Measurements from ENCODE around the gene CCDC87. TPM values are rescaled to one million over a fixed set of nuclear protein-coding genes. Genes with fewer than 3 reads are reported as not detected.

Gene CCDC87
- total RNA-seq, 1 donor from 2014 or later, result 0.50 TPM

DNA sequence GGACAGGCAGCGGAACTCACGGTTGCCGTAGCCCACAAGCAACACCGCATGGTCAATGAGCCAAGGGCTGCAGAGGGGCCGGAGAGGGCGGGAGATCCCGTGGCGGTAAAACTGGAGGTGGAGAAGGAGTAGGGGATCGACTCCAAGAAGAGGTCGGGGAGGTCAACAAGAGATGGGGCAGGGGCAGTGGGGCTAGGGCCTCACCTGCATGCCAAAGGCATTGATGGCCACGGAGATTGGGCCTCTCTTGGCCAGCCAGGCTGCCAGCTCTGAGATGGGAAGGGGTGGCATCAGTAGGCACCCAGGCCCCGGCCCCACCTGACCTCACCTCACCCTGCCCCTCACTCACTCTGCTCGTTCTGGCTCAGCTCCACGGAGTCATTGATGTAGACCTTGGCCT lies 28.3 kb downstream of the CCDC87 start:
- ATAC-seq, result no peak
- H3K4me3 ChIP-seq, result no peak overlapping the region
- DNase-seq, result no peak
- H3K9me3 ChIP-seq, result no peaks in the 10 kb centered on the region
- H3K4me1 ChIP-seq, result peaks cover 17% of the 10 kb centered on the region
- intact Hi-C loops (cut with DNase I), result no loop called here
- H3K27ac ChIP-seq, result no peak overlapping the region
- H3K36me3 ChIP-seq, result no peaks in the 10 kb centered on the region
- no peak for TF ChIP-seq CTCF (IDR thresholded peaks at IDR 0.05)
- no peaks in the 10 kb centered on the region for H3K27me3 ChIP-seq (ENCODE audit: low read depth)

DNA sequence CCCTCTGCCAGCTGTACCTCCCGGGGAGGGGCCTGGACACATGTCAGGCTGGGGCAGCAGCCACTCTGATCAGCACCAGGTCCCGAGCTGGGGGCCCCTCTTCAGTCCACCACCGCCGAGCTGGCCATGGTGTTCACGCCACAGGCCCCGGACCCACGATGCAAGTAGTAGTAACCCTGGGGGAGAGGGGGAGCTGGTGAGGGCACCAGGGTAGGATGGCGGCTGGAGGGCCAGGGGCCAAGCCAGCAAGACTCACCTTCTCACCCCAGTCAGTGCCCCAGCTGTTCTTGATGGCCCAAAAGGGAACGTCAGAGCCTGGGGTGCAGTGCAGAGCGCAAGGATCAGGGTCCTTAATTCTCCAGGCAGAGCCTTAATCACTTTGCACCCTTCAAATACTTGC lies 29.0 kb downstream of the CCDC87 start:
- no peak for DNase-seq

GRCh38 chr11:66562907-66563583 lies 29.8 kb downstream of the CCDC87 start:
- Histone ChIP-seq H3K27ac (no peak overlapping the region), H3K9me3 (no peaks in the 10 kb centered on the region), H3K4me1 (peaks cover 18% of the 10 kb centered on the region), H3K4me3 (no peak overlapping the region), H3K27me3 (ENCODE audit: low read depth) (no peaks in the 10 kb centered on the region), H3K36me3 (no peaks in the 10 kb centered on the region)
- intact Hi-C loops (cut with DNase I), result no loop called here
- TF ChIP-seq CTCF (IDR thresholded peaks at IDR 0.05), result no peak
- DNase-seq (no peak), ATAC-seq (no peak)

More for the DNA sequence above, 29.0 kb downstream of the CCDC87 start:
- ATAC-seq, result no peak
- no peak overlapping the region for H3K4me3 ChIP-seq
- no peak overlapping the region for H3K27ac ChIP-seq
- intact Hi-C loops (cut with DNase I), result no loop called here
- H3K4me1 ChIP-seq, result peaks cover 21% of the 10 kb centered on the region
- no peaks in the 10 kb centered on the region for H3K27me3 ChIP-seq (ENCODE audit: low read depth)
- TF ChIP-seq CTCF (IDR thresholded peaks at IDR 0.05), result no peak
- no peaks in the 10 kb centered on the region for H3K36me3 ChIP-seq
- no peaks in the 10 kb centered on the region for H3K9me3 ChIP-seq

DNA sequence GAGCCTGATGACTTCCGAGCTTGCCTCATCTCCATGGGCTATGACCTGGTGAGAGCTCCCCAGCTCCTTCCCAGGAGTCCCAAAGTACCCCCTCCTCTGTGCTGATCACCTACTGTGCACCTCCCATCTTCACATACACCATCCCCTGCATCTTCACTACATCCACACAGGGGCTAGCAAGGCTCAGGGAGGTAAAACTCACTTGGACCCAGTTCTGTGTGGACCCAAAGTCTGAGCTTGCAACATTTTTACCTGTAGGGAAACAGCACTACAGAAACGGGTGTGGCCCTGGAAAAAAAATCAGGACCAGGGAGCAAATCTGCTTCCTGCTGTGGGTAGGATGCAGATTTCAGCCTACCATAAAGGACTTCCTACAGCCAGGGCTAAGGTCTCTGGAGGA lies 30.6 kb downstream of the CCDC87 start:
- TF ChIP-seq CTCF (IDR thresholded peaks at IDR 0.05), result no peak
- H3K4me3 ChIP-seq, result no peak overlapping the region
- no peaks in the 10 kb centered on the region for H3K9me3 ChIP-seq
- ATAC-seq (no peak), DNase-seq (no peak)
- H3K27ac ChIP-seq, result no peak overlapping the region
- no peaks in the 10 kb centered on the region for H3K27me3 ChIP-seq (ENCODE audit: low read depth)
- peaks cover 11% of the 10 kb centered on the region for H3K4me1 ChIP-seq
- intact Hi-C loops (cut with DNase I), result no loop called here
- no peaks in the 10 kb centered on the region for H3K36me3 ChIP-seq

- no peaks in the 10 kb centered on the region for H3K36me3 ChIP-seq
- no peaks in the 10 kb centered on the region for H3K27me3 ChIP-seq (ENCODE audit: low read depth)
- no peak overlapping the region for H3K27ac ChIP-seq
- H3K4me3 ChIP-seq, result no peak overlapping the region
- no peak for TF ChIP-seq CTCF (IDR thresholded peaks at IDR 0.05)
- ATAC-seq (no peak), DNase-seq (no peak)
- H3K4me1 ChIP-seq, result peaks cover 9% of the 10 kb centered on the region
- intact Hi-C loops (cut with DNase I), result no loop called here
- H3K9me3 ChIP-seq, result no peaks in the 10 kb centered on the region
These were observed 31.0 kb downstream of the CCDC87 start for GRCh38 chr11:66561975-66562248.
